ENCODE data around the gene BPIFB3.
"Not testable (repeated sequence)": the region's sequence is repeated elsewhere in the genome, so short reads cannot be mapped to it uniquely, and the experiment has no call there.

Gene BPIFB3

GRCh38 chr20:33028875-33029274 is 24.8 kb upstream of the BPIFB3 start:
- DNase-seq (ENCODE audit: low read depth), result no peak

GRCh38 chr20:33030076-33030475 is 23.6 kb upstream of the BPIFB3 start:
- DNase-seq (ENCODE audit: low read depth), result no peak

- no peak for DNase-seq (ENCODE audit: low read depth)
These were observed 23.1 kb upstream of the BPIFB3 start for GRCh38 chr20:33030569-33030968.

GRCh38 chr20:33031531-33031930 is 22.2 kb upstream of the BPIFB3 start, which contains the start of gene BPIFB6:
TSS of gene BPIFB6 (plus strand) at chr20:33031648. CDS start at chr20:33031648, 0 bp downstream.
- DNase-seq (ENCODE audit: low read depth), result no peak

- no peak for DNase-seq (ENCODE audit: low read depth)
These were observed 21.1 kb upstream of the BPIFB3 start for GRCh38 chr20:33032555-33032954.

- DNase-seq (ENCODE audit: low read depth), result no peak
These were observed 20.3 kb upstream of the BPIFB3 start for GRCh38 chr20:33033381-33033780.

GRCh38 chr20:33034115-33034514 is 19.6 kb upstream of the BPIFB3 start:
- DNase-seq (ENCODE audit: low read depth), result no peak

GRCh38 chr20:33034901-33035492 is 18.7 kb upstream of the BPIFB3 start:
- no peak for DNase-seq (ENCODE audit: low read depth)

GRCh38 chr20:33037456-33037855 is 16.2 kb upstream of the BPIFB3 start:
- no peak for DNase-seq (ENCODE audit: low read depth)

GRCh38 chr20:33038243-33038642 is 15.5 kb upstream of the BPIFB3 start:
- no peak for DNase-seq (ENCODE audit: low read depth)

GRCh38 chr20:33042430-33042829 is 11.3 kb upstream of the BPIFB3 start:
- no peak for DNase-seq (ENCODE audit: low read depth)

- no peak for DNase-seq (ENCODE audit: low read depth)
These were observed 10.5 kb upstream of the BPIFB3 start for GRCh38 chr20:33042983-33043730.

- no peak for DNase-seq (ENCODE audit: low read depth)
These were observed 9.9 kb upstream of the BPIFB3 start for GRCh38 chr20:33043731-33044181.

GRCh38 chr20:33045129-33045721 is 8.5 kb upstream of the BPIFB3 start:
- DNase-seq (ENCODE audit: low read depth), result not testable (repeated sequence)

- DNase-seq (ENCODE audit: low read depth), result no peak
These were observed 7.3 kb upstream of the BPIFB3 start for GRCh38 chr20:33046412-33046811.

GRCh38 chr20:33051333-33051732 is 2.4 kb upstream of the BPIFB3 start:
- no peak for DNase-seq (ENCODE audit: low read depth)

- DNase-seq (ENCODE audit: low read depth), result no peak
These were observed 678 bp downstream of the BPIFB3 start for GRCh38 chr20:33054381-33054780.

- DNase-seq (ENCODE audit: low read depth), result no peak
These were observed 1.1 kb downstream of the BPIFB3 start for GRCh38 chr20:33054791-33055190.

- DNase-seq (ENCODE audit: low read depth), result no peak
These were observed 5.4 kb downstream of the BPIFB3 start for GRCh38 chr20:33059136-33059535.

GRCh38 chr20:33059741-33060390 is 6.2 kb downstream of the BPIFB3 start:
- DNase-seq (ENCODE audit: low read depth), result no peak

- no peak for DNase-seq (ENCODE audit: low read depth)
These were observed 7.9 kb downstream of the BPIFB3 start for GRCh38 chr20:33061658-33062028.

GRCh38 chr20:33062105-33062824 is 8.6 kb downstream of the BPIFB3 start:
- DNase-seq (ENCODE audit: low read depth), result no peak
